RWPE2 (cell line): Measurements from ENCODE around the gene FZD4.

Experiments
- ATAC-seq: fragments of 200-7000 bp; cut with Tn5 transposase; 3 replicates; pipeline ENCODE4 v1.9.1; 2021; ENCODE audit warnings: low read depth
- DNase-seq: peaks from one replicate; pipeline ENCODE4 v3.0.0-alpha.2; 2020; ENCODE audit warnings: low spot score
- H3K27ac ChIP-seq: fragments of 450-650 bp; 2 replicates; pipeline ENCODE4 v1.5.1; 2017; ENCODE audit warnings: mild to moderate bottlenecking; ENCODE audit not compliant: poor library complexity, severe bottlenecking
- H3K27me3 ChIP-seq: fragments of 250-450 bp; sonication (Bioruptor Pico); 2 replicates; pipeline ENCODE4 v1.5.1; 2021; ENCODE audit warnings: mild to moderate bottlenecking, moderate library complexity; ENCODE audit not compliant: insufficient read depth, poor library complexity, severe bottlenecking
- H3K36me3 ChIP-seq: fragments of 250-450 bp; sonication (Bioruptor Pico); 2 replicates; pipeline ENCODE4 v1.5.1; 2020; ENCODE audit warnings: low read depth, mild to moderate bottlenecking, moderate library complexity
- H3K4me1 ChIP-seq: fragments of 250-450 bp; sonication (Bioruptor Pico); 2 replicates; pipeline ENCODE4 v1.5.1; 2021; ENCODE audit warnings: mild to moderate bottlenecking, moderate library complexity; ENCODE audit not compliant: insufficient read depth, poor library complexity, severe bottlenecking
- H3K4me3 ChIP-seq: fragments of 250-450 bp; sonication (Bioruptor Pico); 2 replicates; pipeline ENCODE4 v1.5.1; 2021; ENCODE audit warnings: mild to moderate bottlenecking, moderate library complexity; ENCODE audit not compliant: severe bottlenecking
- H3K9me3 ChIP-seq: fragments of 250-450 bp; sonication (Bioruptor Pico); 2 replicates; pipeline ENCODE4 v1.5.1; 2021; ENCODE audit warnings: mild to moderate bottlenecking, moderate library complexity; ENCODE audit not compliant: severe bottlenecking
- TF ChIP-seq, protein P1 (sequence below): fragments of 450-650 bp; IDR thresholded peaks from one replicate; pipeline ENCODE4 v1.5.1; 2017; ENCODE audit warnings: mild to moderate bottlenecking, moderate library complexity; ENCODE audit not compliant: poor library complexity, severe bottlenecking

Gene FZD4

GRCh38 chr11:86990031-86990430 is 34.8 kb upstream of the FZD4 start:
- H3K4me3 ChIP-seq = no peak overlapping the region
- no peaks in the 10 kb centered on the region for H3K9me3 ChIP-seq
- TF ChIP-seq, protein P1, sequence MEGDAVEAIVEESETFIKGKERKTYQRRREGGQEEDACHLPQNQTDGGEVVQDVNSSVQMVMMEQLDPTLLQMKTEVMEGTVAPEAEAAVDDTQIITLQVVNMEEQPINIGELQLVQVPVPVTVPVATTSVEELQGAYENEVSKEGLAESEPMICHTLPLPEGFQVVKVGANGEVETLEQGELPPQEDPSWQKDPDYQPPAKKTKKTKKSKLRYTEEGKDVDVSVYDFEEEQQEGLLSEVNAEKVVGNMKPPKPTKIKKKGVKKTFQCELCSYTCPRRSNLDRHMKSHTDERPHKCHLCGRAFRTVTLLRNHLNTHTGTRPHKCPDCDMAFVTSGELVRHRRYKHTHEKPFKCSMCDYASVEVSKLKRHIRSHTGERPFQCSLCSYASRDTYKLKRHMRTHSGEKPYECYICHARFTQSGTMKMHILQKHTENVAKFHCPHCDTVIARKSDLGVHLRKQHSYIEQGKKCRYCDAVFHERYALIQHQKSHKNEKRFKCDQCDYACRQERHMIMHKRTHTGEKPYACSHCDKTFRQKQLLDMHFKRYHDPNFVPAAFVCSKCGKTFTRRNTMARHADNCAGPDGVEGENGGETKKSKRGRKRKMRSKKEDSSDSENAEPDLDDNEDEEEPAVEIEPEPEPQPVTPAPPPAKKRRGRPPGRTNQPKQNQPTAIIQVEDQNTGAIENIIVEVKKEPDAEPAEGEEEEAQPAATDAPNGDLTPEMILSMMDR = no peak
- H3K4me1 ChIP-seq = peaks cover 12% of the 10 kb centered on the region
- H3K27me3 ChIP-seq = no peaks in the 10 kb centered on the region
- H3K36me3 ChIP-seq = no peaks in the 10 kb centered on the region
- H3K27ac ChIP-seq = no peak overlapping the region
- DNase-seq = no peak
- ATAC-seq = peak; percentile 45; the same call in 2 of the 3 replicates

- TF ChIP-seq, protein P1 = no peak
- no peak for DNase-seq
- no peak overlapping the region for H3K27ac ChIP-seq
- ATAC-seq = no peak
- peaks cover 12% of the 10 kb centered on the region for H3K4me1 ChIP-seq
- no peaks in the 10 kb centered on the region for H3K9me3 ChIP-seq
- H3K27me3 ChIP-seq = no peaks in the 10 kb centered on the region
- H3K36me3 ChIP-seq = no peaks in the 10 kb centered on the region
- no peak overlapping the region for H3K4me3 ChIP-seq
These were observed 33.2 kb upstream of the FZD4 start for GRCh38 chr11:86988351-86988881.

DNA sequence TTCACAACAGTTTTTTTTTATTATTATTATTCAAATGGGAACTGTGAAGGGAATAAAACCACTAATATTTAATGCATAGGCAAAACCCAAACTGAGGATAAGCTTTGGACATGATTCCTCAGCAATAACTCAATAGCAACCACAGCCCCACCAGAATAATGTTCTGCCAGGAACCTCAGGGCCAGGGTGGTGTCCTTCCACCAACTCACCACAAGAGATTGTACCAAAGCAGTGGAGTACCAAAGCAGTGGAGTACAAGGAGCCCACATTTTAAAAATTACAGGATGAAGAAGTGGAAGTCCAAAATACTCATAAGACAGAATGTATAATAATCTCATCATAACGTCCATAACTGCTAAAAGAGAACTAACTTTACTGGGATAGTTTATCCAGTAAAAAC is 32.5 kb upstream of the FZD4 start:
- no peak for DNase-seq
- TF ChIP-seq, protein P1 = no peak
- no peak overlapping the region for H3K27ac ChIP-seq
- H3K4me1 ChIP-seq = peaks cover 17% of the 10 kb centered on the region
- no peaks in the 10 kb centered on the region for H3K27me3 ChIP-seq
- no peaks in the 10 kb centered on the region for H3K9me3 ChIP-seq
- no peak overlapping the region for H3K4me3 ChIP-seq
- H3K36me3 ChIP-seq = no peaks in the 10 kb centered on the region
- no peak for ATAC-seq

DNA sequence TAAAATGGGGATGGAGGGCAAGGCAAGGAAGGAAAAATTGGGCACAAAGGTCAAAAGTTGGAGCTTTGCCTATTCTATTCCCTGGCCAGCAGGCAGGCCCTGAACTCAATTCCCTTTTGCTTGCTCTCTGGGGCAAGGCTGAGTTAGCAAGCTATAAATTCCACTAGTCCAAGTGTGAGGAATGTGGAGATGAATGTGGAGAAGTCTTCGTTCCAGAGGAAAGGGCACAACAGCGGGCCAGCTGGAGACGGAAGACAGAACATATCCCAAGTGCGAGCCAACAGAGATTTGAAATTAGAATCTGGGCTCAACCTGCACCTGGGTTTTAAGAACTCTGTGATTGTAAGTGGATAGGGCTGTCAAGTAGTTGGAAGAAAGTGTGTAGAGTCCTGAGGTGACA is 29.5 kb upstream of the FZD4 start:
- DNase-seq (no peak), ATAC-seq (no peak)
- Histone ChIP-seq H3K4me1 (peaks cover 5% of the 10 kb centered on the region), H3K27ac (no peak overlapping the region), H3K9me3 (no peaks in the 10 kb centered on the region), H3K4me3 (no peak overlapping the region), H3K36me3 (no peaks in the 10 kb centered on the region), H3K27me3 (no peaks in the 10 kb centered on the region)
- TF ChIP-seq, protein P1 = no peak

GRCh38 chr11:86983021-86983488 is 27.9 kb upstream of the FZD4 start:
- Histone ChIP-seq H3K36me3 (no peaks in the 10 kb centered on the region), H3K27ac (no peak overlapping the region), H3K9me3 (no peaks in the 10 kb centered on the region), H3K4me1 (peaks cover 5% of the 10 kb centered on the region), H3K27me3 (no peaks in the 10 kb centered on the region), H3K4me3 (no peak overlapping the region)
- ATAC-seq (peak; percentile 96), DNase-seq (peak; percentile 57)
- TF ChIP-seq, protein P1 = no peak
